Activated B cell treated with CpG ODN at 0.5 μM for 24 hours (primary cell): ENCODE measurements around the gene NOX4. TPM values are rescaled to one million over a fixed set of nuclear protein-coding genes. Genes with fewer than 3 reads are reported as not detected.

Source experiments
- ATAC-seq: fragments of 200-7000 bp; cut with Tn5 transposase; one replicate; pipeline ENCODE4 v1.10.0; 2021; ENCODE audit warnings: low read depth, mild to moderate bottlenecking, moderate library complexity
- CTCF ChIA-PET: fragments of 350-600 bp; sonication (Branson Sonifier 250); formaldehyde crosslinking; loops from one replicate; lab custom pipeline; 2021; ENCODE audit warnings: antibody characterized with exemption; lab: Charles Lee
- POLR2A ChIA-PET: fragments of 350-600 bp; sonication (Branson Sonifier 250); formaldehyde crosslinking; loops from one replicate; lab custom pipeline; 2021; ENCODE audit warnings: antibody characterized with exemption; lab: Charles Lee
- DNase-seq: peaks from one replicate; pipeline ENCODE4 v3.0.0; 2022
- H3K27ac Mint-ChIP-seq: one replicate; pipeline ENCODE4 v1.8.0; 2020; ENCODE audit warnings: mixed read lengths
- H3K27me3 Mint-ChIP-seq: one replicate; pipeline ENCODE4 v1.8.0; 2021; ENCODE audit warnings: mixed read lengths
- H3K36me3 Mint-ChIP-seq: one replicate; pipeline ENCODE4 v1.8.0; 2021; ENCODE audit warnings: low read depth, mixed read lengths
- H3K4me1 Mint-ChIP-seq: one replicate; pipeline ENCODE4 v1.8.0; 2021; ENCODE audit warnings: mixed read lengths
- H3K4me3 Mint-ChIP-seq: one replicate; pipeline ENCODE4 v1.8.0; 2020; ENCODE audit warnings: mild to moderate bottlenecking, mixed read lengths
- H3K9me3 Mint-ChIP-seq: one replicate; pipeline ENCODE4 v1.8.0; 2020; ENCODE audit warnings: mixed read lengths
- CTCF ChIP-seq: fragments of 200-600 bp; IDR thresholded peaks from one replicate; pipeline ENCODE4 v1.8.0; 2022; ENCODE audit warnings: antibody characterized with exemption, mild to moderate bottlenecking
- intact Hi-C: fragments of 100-400 bp; cut with micrococcal nuclease; formaldehyde crosslinking; loops from one replicate; pipeline ENCODE4 v1.15.1; 2024
- total RNA-seq: library from RNA; stranded (reverse); gene quantifications from 2 replicates; pipeline ENCODE4 v1.2.3, GENCODE V29; 2022

NOX4 gene
- total RNA-seq, result not detected in 2 replicates

GRCh38 chr11:89490981-89491690 lies at the start of gene NOX4:
NOX4 (minus strand) TSS chr11:89491375; CDS start chr11:89491246, 129 bp downstream.
- DNase-seq, result no peak
- no peak for ATAC-seq
- CTCF ChIA-PET, result no interaction called here

DNA sequence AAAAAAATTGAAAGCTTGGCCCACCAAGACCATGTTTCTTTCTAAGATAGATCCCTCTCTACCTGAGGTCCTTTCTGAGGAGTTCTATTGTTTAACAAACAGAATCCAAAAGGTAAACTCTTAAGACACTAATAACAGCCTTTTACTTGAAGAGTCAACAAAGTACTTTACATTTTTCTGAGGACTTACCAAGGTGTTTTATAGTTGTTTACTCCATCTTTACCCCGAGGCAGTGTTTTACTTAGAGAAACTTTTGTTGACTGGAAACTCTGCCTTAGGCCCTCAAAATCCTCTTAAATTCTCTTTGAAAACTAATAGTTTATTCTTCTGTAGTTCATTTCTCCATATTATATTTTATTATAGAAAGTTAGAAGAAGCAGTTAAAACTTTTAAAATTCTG lies 49.7 kb upstream of the NOX4 start:
- POLR2A ChIA-PET, result no interaction called here
- no peak for TF ChIP-seq CTCF
- CTCF ChIA-PET, result no interaction called here
- no peaks in the 10 kb centered on the region for H3K36me3 Mint-ChIP-seq
- no peaks in the 10 kb centered on the region for H3K9me3 Mint-ChIP-seq
- intact Hi-C loops, result no loop called here
- no peaks in the 10 kb centered on the region for H3K4me1 Mint-ChIP-seq
- no peak for ATAC-seq
- DNase-seq, result no peak
- no peak overlapping the region for H3K27ac Mint-ChIP-seq
- no peak overlapping the region for H3K4me3 Mint-ChIP-seq
- H3K27me3 Mint-ChIP-seq, result no peaks in the 10 kb centered on the region

More at GRCh38 chr11:89490981-89491690, at the start of gene NOX4:
- Mint-ChIP-seq H3K36me3 (no peaks in the 10 kb centered on the region), H3K9me3 (no peaks in the 10 kb centered on the region), H3K4me1 (no peaks in the 10 kb centered on the region), H3K4me3 (no peak within 1 kb of the TSS), H3K27me3 (peaks cover 11% of the 10 kb centered on the region), H3K27ac (no peak within 1 kb of the TSS)
- POLR2A ChIA-PET, result no interaction called here
- intact Hi-C loops, result no loop called here
- no peak for TF ChIP-seq CTCF

- Mint-ChIP-seq H3K4me3 (no peak overlapping the region), H3K36me3 (no peaks in the 10 kb centered on the region), H3K4me1 (no peaks in the 10 kb centered on the region), H3K27me3 (no peaks in the 10 kb centered on the region), H3K9me3 (no peaks in the 10 kb centered on the region), H3K27ac (no peak overlapping the region)
- ChIA-PET POLR2A (no interaction called here), CTCF (no interaction called here)
- TF ChIP-seq CTCF, result no peak
- DNase-seq (no peak), ATAC-seq (no peak)
- intact Hi-C loops, result no loop called here
These were observed 46.8 kb upstream of the NOX4 start for GRCh38 chr11:89537936-89538335.

DNA sequence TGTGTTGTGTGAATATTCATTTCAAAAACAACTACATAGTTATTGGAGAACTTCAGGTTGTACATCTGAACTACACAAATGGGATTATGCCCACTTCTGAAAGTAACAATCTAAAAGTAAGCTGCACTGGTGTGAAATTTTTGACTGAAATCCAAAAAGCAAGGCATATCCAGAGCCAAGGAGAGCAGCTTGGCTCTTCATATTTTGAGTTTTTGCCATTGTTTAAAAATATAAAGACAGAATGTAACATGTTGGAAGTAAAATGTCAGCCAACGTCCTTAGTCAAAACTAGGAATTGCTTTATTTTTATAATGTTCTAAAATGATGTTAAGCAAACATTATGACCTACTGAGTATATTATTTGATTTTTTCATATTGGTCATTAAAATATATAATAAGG lies 45.8 kb upstream of the NOX4 start:
- ChIA-PET CTCF (no interaction called here), POLR2A (no interaction called here)
- Mint-ChIP-seq H3K4me1 (no peaks in the 10 kb centered on the region), H3K4me3 (no peak overlapping the region), H3K36me3 (no peaks in the 10 kb centered on the region), H3K27ac (no peak overlapping the region), H3K9me3 (no peaks in the 10 kb centered on the region), H3K27me3 (no peaks in the 10 kb centered on the region)
- DNase-seq (no peak), ATAC-seq (no peak)
- intact Hi-C loops, result no loop called here
- TF ChIP-seq CTCF, result no peak

DNA sequence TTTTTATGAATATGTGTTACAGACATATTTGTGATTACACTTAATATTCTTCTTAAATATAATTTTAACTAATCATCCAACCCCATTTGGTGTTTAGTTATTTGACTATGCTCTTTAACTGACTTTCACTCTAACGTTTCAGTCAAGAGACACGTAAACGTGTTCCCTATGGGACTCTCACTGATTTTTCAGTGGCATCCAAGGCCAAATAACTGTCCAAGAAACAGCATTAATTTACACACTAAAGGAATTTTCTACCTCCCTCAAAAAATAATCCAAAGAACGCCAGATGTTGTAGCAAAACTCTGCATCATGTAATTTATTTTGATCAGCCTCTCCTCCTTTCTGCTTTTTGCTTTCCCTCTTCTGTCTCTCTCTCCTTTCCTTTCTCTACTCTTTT lies 44.0 kb upstream of the NOX4 start:
- H3K4me1 Mint-ChIP-seq, result no peaks in the 10 kb centered on the region
- no peak overlapping the region for H3K4me3 Mint-ChIP-seq
- DNase-seq (no peak), ATAC-seq (no peak)
- H3K9me3 Mint-ChIP-seq, result peaks cover 4% of the 10 kb centered on the region
- H3K27me3 Mint-ChIP-seq, result no peaks in the 10 kb centered on the region
- ChIA-PET CTCF (no interaction called here), POLR2A (no interaction called here)
- H3K36me3 Mint-ChIP-seq, result no peaks in the 10 kb centered on the region
- intact Hi-C loops, result no loop called here
- no peak overlapping the region for H3K27ac Mint-ChIP-seq
- TF ChIP-seq CTCF, result no peak
